ENCODE results near the gene KDM4C.

DNA sequence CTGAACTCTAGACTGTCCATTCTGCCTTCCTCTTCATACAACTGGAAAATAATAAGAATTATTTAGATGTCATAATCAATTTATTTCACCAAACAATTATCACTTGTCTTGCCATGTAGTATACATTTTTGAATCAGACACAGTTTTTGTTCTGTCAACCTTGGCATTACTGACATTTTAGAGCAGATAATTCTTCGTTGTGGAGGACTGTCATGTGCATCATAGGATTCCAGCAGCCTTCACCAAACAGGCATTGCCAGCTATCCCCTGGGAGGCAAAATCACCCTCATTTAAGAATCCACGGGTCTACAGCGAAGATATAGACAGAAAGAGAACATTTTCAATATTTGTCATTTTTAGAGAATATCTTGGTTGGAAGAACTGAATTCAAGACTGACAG, 293.9 kb downstream of the KDM4C start:
- no peak for TF ChIP-seq POLR2AphosphoS5 (IDR thresholded peaks at IDR 0.05)
- TF ChIP-seq POLR2A (IDR thresholded peaks at IDR 0.05), result no peak
- TF ChIP-seq, protein P1, sequence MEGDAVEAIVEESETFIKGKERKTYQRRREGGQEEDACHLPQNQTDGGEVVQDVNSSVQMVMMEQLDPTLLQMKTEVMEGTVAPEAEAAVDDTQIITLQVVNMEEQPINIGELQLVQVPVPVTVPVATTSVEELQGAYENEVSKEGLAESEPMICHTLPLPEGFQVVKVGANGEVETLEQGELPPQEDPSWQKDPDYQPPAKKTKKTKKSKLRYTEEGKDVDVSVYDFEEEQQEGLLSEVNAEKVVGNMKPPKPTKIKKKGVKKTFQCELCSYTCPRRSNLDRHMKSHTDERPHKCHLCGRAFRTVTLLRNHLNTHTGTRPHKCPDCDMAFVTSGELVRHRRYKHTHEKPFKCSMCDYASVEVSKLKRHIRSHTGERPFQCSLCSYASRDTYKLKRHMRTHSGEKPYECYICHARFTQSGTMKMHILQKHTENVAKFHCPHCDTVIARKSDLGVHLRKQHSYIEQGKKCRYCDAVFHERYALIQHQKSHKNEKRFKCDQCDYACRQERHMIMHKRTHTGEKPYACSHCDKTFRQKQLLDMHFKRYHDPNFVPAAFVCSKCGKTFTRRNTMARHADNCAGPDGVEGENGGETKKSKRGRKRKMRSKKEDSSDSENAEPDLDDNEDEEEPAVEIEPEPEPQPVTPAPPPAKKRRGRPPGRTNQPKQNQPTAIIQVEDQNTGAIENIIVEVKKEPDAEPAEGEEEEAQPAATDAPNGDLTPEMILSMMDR (IDR thresholded peaks at IDR 0.05), result no peak
- no peak for TF ChIP-seq EP300 (IDR thresholded peaks at IDR 0.05)
